ENCODE results near the gene ALKBH5.

- TF ChIP-seq CTCF (IDR thresholded peaks at IDR 0.05) (no peak), POLR2A (IDR thresholded peaks at IDR 0.05) (no peak)
Observed at GRCh38 chr17:18251204-18251603, 67.6 kb downstream of the ALKBH5 start.
